Raji (cell line): ENCODE measurements around the gene DAAM1.

Experiments used
- POLR2A ChIP-seq: IDR thresholded peaks from 2 replicates; pipeline ENCODE4 v1.6.1; 2011; ENCODE audit warnings: low read depth, low read length, control low read depth; ENCODE audit not compliant: insufficient read depth

The DAAM1 gene

GRCh38 chr14:59181791-59182190, 6.7 kb upstream of the DAAM1 start:
- no peak for TF ChIP-seq POLR2A

GRCh38 chr14:59182641-59183040, 5.8 kb upstream of the DAAM1 start:
- TF ChIP-seq POLR2A = no peak

- TF ChIP-seq POLR2A = no peak
These were observed 5.3 kb upstream of the DAAM1 start for GRCh38 chr14:59183150-59183549.

- TF ChIP-seq POLR2A = no peak
These were observed 4.1 kb upstream of the DAAM1 start for GRCh38 chr14:59184396-59184795.

DNA sequence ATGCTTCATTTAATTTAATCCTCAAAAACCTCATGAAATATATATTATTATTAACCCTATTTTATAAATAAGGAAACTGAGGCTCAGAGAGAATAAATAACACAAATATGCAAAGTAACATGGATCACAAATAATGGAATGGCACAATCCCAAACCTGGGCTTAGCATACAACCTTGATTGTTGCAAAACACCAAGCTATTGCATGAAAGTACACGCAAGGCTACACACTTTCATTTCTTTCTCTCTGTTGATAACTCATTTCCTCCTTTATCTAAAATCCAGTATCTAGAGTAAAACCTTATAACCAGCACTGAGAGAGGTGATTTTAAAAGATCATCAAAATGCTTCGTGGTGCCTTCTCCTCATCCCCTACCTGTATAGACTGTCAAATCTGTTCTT, 2.8 kb upstream of the DAAM1 start:
- no peak for TF ChIP-seq POLR2A

GRCh38 chr14:59186306-59186705, 2.2 kb upstream of the DAAM1 start:
- TF ChIP-seq POLR2A = no peak

DNA sequence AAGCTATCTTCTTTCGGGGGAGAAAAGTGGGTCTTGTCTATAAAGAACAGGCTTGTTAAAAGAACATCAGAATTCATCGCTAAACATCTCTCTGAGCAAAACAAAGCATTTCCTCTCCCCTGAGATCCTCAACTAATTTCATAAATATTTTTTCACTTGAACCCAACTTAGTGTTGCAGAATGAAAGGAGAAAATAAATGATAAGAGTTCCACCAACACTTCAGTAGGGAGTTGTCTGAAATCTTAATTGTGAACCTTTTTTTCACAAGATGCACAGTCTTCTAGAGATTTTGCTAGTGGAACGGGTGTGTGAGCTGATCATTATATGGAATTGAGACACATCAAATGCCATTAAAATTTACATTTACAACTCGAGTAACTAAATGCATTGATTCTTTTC, 1.3 kb upstream of the DAAM1 start:
- TF ChIP-seq POLR2A = no peak

- peak; percentile 56; the same call in 1 of the 2 replicates for TF ChIP-seq POLR2A
These were observed 536 bp upstream of the DAAM1 start for GRCh38 chr14:59187802-59188460.

DNA sequence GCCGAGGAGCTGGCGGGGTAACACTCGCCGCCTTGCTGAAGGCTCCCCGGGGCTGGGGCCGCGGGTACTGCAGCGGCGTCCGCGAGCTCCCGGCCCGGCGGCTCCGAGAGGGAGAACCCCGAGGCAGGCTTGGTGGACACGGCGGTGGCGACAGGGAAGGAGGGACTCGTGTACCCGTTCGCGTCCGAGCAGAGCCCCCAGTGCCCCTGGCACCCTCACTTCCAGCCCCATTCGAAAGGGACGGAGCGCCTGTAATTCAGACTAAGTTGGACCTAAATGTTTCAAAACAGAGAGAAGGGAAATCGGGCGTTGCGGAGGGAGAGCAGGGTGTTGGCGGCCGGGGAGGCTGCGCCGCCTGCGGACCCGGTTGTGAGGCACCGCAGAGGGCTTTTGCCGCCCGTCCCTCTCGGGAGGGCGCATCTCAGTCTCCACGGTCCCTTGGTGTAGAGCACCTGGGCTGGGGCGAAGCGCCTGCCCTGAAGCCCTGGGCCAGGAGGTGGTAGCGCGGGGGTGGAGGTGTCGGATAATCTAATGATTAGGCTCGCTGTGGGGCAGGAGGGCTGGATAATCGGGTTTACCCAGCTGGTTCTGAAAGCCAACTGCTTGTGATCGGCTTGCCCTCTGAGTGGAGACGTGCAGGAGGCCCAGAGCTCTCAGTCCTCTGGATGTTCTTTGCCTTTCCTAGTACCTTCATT, 771 bp downstream of the DAAM1 start:
- no peak for TF ChIP-seq POLR2A

DNA sequence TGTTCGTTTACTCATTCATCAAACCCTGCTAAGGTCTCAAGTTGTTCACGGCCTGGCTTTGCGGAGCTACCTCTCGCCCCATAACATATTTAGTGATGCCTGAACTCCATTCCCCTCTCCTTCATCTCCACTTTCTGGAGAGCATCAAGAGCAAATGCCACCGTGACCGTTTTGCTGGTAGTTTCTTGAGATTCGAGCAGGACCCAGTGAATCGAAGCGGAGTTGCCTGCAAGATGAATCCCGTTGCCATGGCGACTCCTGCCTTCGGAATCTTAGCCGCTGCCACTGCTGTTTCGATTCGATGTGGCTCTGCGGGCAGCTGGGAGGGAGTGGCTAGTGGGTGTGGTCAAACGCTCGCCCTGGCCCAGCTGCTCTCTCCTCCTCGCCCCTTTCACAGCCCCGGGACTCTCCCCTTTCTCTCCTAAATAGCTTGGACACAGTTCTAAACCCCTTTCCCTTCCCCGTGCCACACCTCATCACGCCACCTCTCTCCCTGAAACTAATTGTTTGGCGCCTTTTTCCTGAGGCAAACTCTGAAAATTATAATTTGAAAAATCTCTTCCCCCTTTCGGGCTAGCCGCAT, 1.4 kb downstream of the DAAM1 start:
- TF ChIP-seq POLR2A = no peak

DNA sequence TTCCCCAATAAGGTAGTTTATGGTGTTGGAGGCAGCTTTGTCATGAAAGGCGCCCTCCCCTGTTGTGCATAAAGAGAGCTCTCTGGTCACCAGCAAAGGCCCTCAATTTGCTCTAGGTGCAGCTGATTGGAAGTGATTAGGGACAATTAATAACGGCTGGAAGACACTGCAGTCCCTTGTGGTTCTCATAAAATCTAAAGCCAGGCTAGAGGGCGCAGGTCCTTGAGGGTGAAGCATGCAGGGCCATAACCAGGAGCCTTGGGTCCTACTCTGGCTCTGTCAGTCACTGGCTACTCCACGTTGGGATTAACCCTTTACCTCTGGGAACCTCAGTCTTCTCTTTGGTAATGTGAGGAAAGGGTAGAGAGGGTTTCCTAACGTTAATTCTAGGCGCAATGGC, 1.9 kb downstream of the DAAM1 start:
- TF ChIP-seq POLR2A = no peak

GRCh38 chr14:59195912-59196311, 7.4 kb downstream of the DAAM1 start:
- TF ChIP-seq POLR2A = no peak

DNA sequence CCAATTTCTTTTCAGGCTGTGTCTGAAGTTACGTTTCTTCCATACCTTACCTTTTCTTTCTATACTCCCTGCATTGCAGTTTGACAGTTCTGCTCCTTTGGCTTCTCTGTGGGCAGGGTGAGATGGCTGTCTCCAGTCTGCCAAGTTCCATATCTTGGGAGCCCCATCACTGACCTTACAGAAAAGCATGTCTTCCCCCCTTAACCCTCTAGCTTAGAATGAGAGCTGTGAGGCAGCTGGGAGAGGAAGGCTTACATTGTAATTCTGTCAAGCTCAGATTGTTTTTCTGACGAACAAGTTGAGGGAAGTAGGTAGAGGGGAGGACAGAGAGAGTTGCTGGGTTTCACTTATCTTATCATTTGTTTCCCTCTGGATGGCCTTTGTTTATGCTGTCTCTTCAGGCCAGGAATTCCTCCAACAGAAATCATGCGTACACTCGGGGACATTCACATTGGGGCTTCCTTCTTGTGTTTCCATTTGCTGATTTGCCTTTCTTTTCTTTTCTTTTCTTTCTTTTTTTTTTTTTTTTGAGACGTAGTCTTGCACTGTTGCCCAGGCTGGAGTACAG, 9.3 kb downstream of the DAAM1 start:
- TF ChIP-seq POLR2A = no peak

DNA sequence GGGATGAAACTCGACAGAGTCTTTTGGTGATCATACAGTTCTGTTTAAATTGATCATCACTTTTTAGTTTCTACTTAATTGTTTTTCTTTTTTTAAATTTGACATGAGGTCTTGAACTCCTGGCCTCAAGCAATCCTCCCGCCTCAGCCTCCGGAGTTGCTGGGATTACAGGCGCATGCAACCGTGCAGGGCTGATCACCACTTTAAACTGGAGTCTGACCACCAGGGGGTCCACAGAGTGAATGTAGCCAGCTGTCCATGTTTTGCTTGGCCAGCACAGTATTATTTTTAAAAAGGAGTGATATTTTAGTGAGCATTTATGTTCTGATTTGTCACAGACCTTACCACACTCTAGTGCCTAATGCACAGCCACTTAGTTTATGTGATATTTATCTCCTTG, 10.7 kb downstream of the DAAM1 start:
- no peak for TF ChIP-seq POLR2A

- TF ChIP-seq POLR2A = no peak
These were observed 11.1 kb downstream of the DAAM1 start for GRCh38 chr14:59199614-59200013.

GRCh38 chr14:59200195-59200594, 11.7 kb downstream of the DAAM1 start:
- TF ChIP-seq POLR2A = no peak
